ENCODE measurements around the gene SCAMP2. TPM values are rescaled to one million over a fixed set of nuclear protein-coding genes. Genes with fewer than 3 reads are reported as not detected.

SCAMP2 gene
- total and polyA plus RNA-seq, 2 of the 13 experiments (the other 11 are each of a cell fraction or from before 2014, with no cell fraction given), result 34.8 to 121 TPM

GRCh38 chr15:74842581-74843444, 30.4 kb downstream of the SCAMP2 start, which contains the start of gene ULK3 (continued):
- TF ChIP-seq ZBTB40 (IDR thresholded peaks at IDR 0.05), result no peak
- no peak for TF ChIP-seq ZBTB40 (CRISPR knock-in tag; IDR thresholded peaks at IDR 0.05)
- no peak for TF ChIP-seq GFI1 (CRISPR knock-in tag; IDR thresholded peaks at IDR 0.05; ENCODE audit: borderline replicate concordance)
- TF ChIP-seq GATAD2A (CRISPR knock-in tag; IDR thresholded peaks at IDR 0.05), result 0 out of 2 replicates have a peak, but pooled peaks have one; percentile 7
- TF ChIP-seq ZSCAN12 (CRISPR knock-in tag; IDR thresholded peaks at IDR 0.05), result no peak
- TF ChIP-seq, protein P1, sequence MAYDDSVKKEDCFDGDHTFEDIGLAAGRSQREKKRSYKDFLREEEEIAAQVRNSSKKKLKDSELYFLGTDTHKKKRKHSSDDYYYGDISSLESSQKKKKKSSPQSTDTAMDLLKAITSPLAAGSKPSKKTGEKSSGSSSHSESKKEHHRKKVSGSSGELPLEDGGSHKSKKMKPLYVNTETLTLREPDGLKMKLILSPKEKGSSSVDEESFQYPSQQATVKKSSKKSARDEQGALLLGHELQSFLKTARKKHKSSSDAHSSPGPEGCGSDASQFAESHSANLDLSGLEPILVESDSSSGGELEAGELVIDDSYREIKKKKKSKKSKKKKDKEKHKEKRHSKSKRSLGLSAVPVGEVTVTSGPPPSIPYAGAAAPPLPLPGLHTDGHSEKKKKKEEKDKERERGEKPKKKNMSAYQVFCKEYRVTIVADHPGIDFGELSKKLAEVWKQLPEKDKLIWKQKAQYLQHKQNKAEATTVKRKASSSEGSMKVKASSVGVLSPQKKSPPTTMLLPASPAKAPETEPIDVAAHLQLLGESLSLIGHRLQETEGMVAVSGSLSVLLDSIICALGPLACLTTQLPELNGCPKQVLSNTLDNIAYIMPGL (CRISPR knock-in tag; IDR thresholded peaks at IDR 0.05; ENCODE audit: borderline replicate concordance in 1 of 2, low read depth in 1 of 2), result peak; percentile 45 to 67; a peak in 3 of 4 replicates
- peak; percentile 90 for TF ChIP-seq TFE3 (CRISPR knock-in tag; IDR thresholded peaks at IDR 0.05)
- TF ChIP-seq GABPA (IDR thresholded peaks at IDR 0.05; ENCODE audit: low read depth, low read length), result peak; percentile 58
- no peak for TF ChIP-seq GABPA (CRISPR knock-in tag; IDR thresholded peaks at IDR 0.05; ENCODE audit: low read depth)
- TF ChIP-seq KLF11 (CRISPR knock-in tag; IDR thresholded peaks at IDR 0.05), result 0 out of 2 replicates have a peak, but pooled peaks have one; percentile 21
- no peak for TF ChIP-seq NR3C1 (CRISPR knock-in tag; IDR thresholded peaks at IDR 0.05)
- no peak for TF ChIP-seq ZSCAN9 (CRISPR knock-in tag; IDR thresholded peaks at IDR 0.05; ENCODE audit: borderline replicate concordance)
- TF ChIP-seq ARNT2 (CRISPR knock-in tag; IDR thresholded peaks at IDR 0.05; ENCODE audit: low read depth), result no peak
- no peak for TF ChIP-seq ZSCAN22 (CRISPR knock-in tag; IDR thresholded peaks at IDR 0.05)
- TF ChIP-seq ZNF678 (CRISPR knock-in tag; IDR thresholded peaks at IDR 0.05), result peak; percentile 16; the same call in 1 of the 2 replicates
- TF ChIP-seq ZBTB20 (CRISPR knock-in tag; IDR thresholded peaks at IDR 0.05; ENCODE audit: borderline replicate concordance, low read depth), result no peak
- TF ChIP-seq RAD51 (IDR thresholded peaks at IDR 0.05; ENCODE audit: borderline replicate concordance), result no peak
- TF ChIP-seq ZKSCAN5 (CRISPR knock-in tag; IDR thresholded peaks at IDR 0.05), result no peak

All from HepG2 (cell line).